Osteoblast (primary cell): ENCODE measurements around the gene NEDD4L. TPM values are rescaled to one million over a fixed set of nuclear protein-coding genes. Genes with fewer than 3 reads are reported as not detected.

Experiments used
- DNase-seq: peaks from one replicate; pipeline ENCODE4 v3.0.0; 2011; ENCODE audit warnings: low spot score, mixed read lengths; ENCODE audit not compliant: insufficient read length; ENCODE audit errors: missing footprints
- H2AFZ ChIP-seq: 2 replicates; pipeline ENCODE4 v1.6.0; 2011; ENCODE audit warnings: mild to moderate bottlenecking, low read length
- H3K27ac ChIP-seq: 2 replicates; pipeline ENCODE4 v1.5.1; 2011; ENCODE audit warnings: mild to moderate bottlenecking, low read depth, low read length, moderate library complexity
- H3K27me3 ChIP-seq: 2 replicates; pipeline ENCODE4 v1.6.0; 2012; ENCODE audit warnings: mild to moderate bottlenecking, control low read depth, inconsistent platforms, low read length, moderate library complexity; ENCODE audit not compliant: insufficient read depth
- H3K36me3 ChIP-seq: 2 replicates; pipeline ENCODE4 v1.5.1; 2011; ENCODE audit warnings: mild to moderate bottlenecking, low read length, control low read depth, moderate library complexity; ENCODE audit not compliant: insufficient read depth
- H3K4me1 ChIP-seq: 2 replicates; pipeline ENCODE4 v1.5.1; 2011; ENCODE audit warnings: mild to moderate bottlenecking, low read length, control low read depth, moderate library complexity; ENCODE audit not compliant: insufficient read depth
- H3K4me2 ChIP-seq: 2 replicates; pipeline ENCODE4 v1.6.0; 2011; ENCODE audit warnings: mild to moderate bottlenecking, low read length; ENCODE audit not compliant: insufficient read depth
- H3K4me3 ChIP-seq: fragments of 200-600 bp; sonication (generic); 3 replicates; pipeline ENCODE4 v1.5.1; 2012; ENCODE audit warnings: mild to moderate bottlenecking, low read length, inconsistent platforms; ENCODE audit not compliant: insufficient read depth
- H3K79me2 ChIP-seq: 2 replicates; pipeline ENCODE4 v1.6.0; 2012; ENCODE audit warnings: mild to moderate bottlenecking, low read length, control low read depth, inconsistent platforms; ENCODE audit not compliant: insufficient read depth
- H3K9me3 ChIP-seq: 2 replicates; pipeline ENCODE4 v1.5.1; 2011; ENCODE audit warnings: low read depth, low read length, control low read depth
- H4K20me1 ChIP-seq: 2 replicates; pipeline ENCODE4 v1.6.0; 2012; ENCODE audit warnings: mild to moderate bottlenecking, low read length, control low read depth; ENCODE audit not compliant: insufficient read depth
- CTCF ChIP-seq: IDR thresholded peaks from 2 replicates; pipeline ENCODE4 v1.5.1; 2011; ENCODE audit warnings: mild to moderate bottlenecking, low read depth, low read length, moderate library complexity; ENCODE audit errors: extremely low read depth
- total RNA-seq: library from RNA; depleted of rRNA; stranded (reverse); fragments of >200 nt; gene quantifications from 2 replicates; pipeline ENCODE4 v1.2.3, GENCODE V29; 2012

The NEDD4L gene
- total RNA-seq, 1 donor = 30.0 TPM

GRCh38 chr18:58032233-58032632, 11.8 kb upstream of the NEDD4L start:
- no peaks in the 10 kb centered on the region for H3K9me3 ChIP-seq
- no peak overlapping the region for H3K27ac ChIP-seq
- TF ChIP-seq CTCF = no peak
- no peak overlapping the region for H3K4me3 ChIP-seq
- H3K4me2 ChIP-seq = no peak overlapping the region
- DNase-seq = no peak
- no peaks in the 10 kb centered on the region for H3K79me2 ChIP-seq
- H4K20me1 ChIP-seq = no peaks in the 10 kb centered on the region
- no peaks in the 10 kb centered on the region for H3K4me1 ChIP-seq
- H3K36me3 ChIP-seq = no peaks in the 10 kb centered on the region
- peaks cover 79% of the 10 kb centered on the region for H3K27me3 ChIP-seq
- H2AFZ ChIP-seq = no peak overlapping the region

- Histone ChIP-seq H3K9me3 (no peaks in the 10 kb centered on the region), H3K36me3 (no peaks in the 10 kb centered on the region), H2AFZ (no peak overlapping the region), H3K27me3 (peaks cover 78% of the 10 kb centered on the region), H3K4me2 (no peak overlapping the region), H4K20me1 (no peaks in the 10 kb centered on the region), H3K27ac (no peak overlapping the region), H3K4me1 (no peaks in the 10 kb centered on the region), H3K79me2 (no peaks in the 10 kb centered on the region), H3K4me3 (no peak overlapping the region)
- no peak for TF ChIP-seq CTCF
- no peak for DNase-seq
Measured at GRCh38 chr18:58033216-58033615, 10.8 kb upstream of the NEDD4L start.

GRCh38 chr18:58034370-58034769, 9.7 kb upstream of the NEDD4L start:
- no peak for DNase-seq
- Histone ChIP-seq H3K9me3 (no peaks in the 10 kb centered on the region), H3K4me2 (no peak overlapping the region), H2AFZ (no peak overlapping the region), H3K4me1 (no peaks in the 10 kb centered on the region), H3K27me3 (peaks cover 70% of the 10 kb centered on the region), H4K20me1 (no peaks in the 10 kb centered on the region), H3K36me3 (no peaks in the 10 kb centered on the region), H3K79me2 (no peaks in the 10 kb centered on the region), H3K27ac (no peak overlapping the region), H3K4me3 (no peak overlapping the region)
- no peak for TF ChIP-seq CTCF

- no peak for DNase-seq
- Histone ChIP-seq H3K36me3 (no peaks in the 10 kb centered on the region), H2AFZ (no peak overlapping the region), H4K20me1 (no peaks in the 10 kb centered on the region), H3K27me3 (peaks cover 50% of the 10 kb centered on the region), H3K4me3 (no peak overlapping the region), H3K4me1 (no peaks in the 10 kb centered on the region), H3K4me2 (no peak overlapping the region), H3K9me3 (no peaks in the 10 kb centered on the region), H3K79me2 (no peaks in the 10 kb centered on the region), H3K27ac (no peak overlapping the region)
- no peak for TF ChIP-seq CTCF
Measured at GRCh38 chr18:58037163-58037562, 6.9 kb upstream of the NEDD4L start.
